ENCODE data around the gene MRPS33.

DNA sequence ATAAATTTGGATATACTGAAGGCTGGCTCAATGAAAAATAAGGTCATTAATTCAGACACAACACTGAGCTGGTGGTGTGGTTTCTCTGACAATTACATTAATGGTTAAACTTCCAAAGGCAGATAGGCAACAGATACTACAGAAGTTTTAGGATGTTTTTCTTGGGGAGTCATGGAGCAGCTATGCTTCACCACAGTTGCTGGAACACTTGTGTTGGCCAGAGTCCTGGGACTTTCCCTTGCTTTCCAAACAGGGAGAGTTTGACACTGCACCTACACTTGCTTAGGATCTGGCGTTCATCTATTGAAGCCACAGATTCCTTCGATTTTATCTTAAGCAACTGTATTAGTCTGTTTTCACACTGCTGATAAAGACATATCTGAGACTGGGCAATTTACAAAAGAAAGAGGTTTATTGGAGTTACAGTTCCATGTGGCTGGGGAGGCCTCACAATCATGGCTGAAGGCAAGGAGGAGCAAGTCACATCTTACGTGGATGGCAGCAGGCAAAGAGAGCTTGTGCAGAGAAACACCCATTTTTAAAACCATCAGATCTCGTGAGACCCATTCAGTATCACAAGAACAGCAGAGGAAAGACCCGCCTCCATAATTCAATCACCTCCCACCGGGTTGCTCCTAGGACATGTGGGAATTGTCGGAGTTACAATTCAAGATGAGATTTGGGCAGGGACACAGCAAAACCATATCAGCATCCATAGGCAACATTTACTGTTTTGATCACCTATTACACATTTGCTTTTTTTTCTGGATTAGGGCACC lies 31.3 kb upstream of the MRPS33 start:
- TF ChIP-seq CTCF (conservative IDR thresholded peaks at IDR 0.05; ENCODE audit: low read depth, low read length) (no peak), EZH2 (IDR thresholded peaks at IDR 0.05; ENCODE audit: low read length, unreplicated experiment) (no peak), EZH2phosphoT487 (IDR thresholded peaks at IDR 0.05; ENCODE audit: borderline replicate concordance, low read length) (no peak)

Data from PC-3 (cell line).